Spleen (tissue), 11 donors: ENCODE results near the gene HNMT. TPM values are rescaled to one million over a fixed set of nuclear protein-coding genes. Genes with fewer than 3 reads are reported as not detected.

Source experiments
- DNase-seq: peaks from one replicate; pipeline ENCODE4 v3.0.0-alpha.2; 2020
- H3K27ac ChIP-seq, 8 donors: fragments of 200-600 bp; sonication (generic) in 7 of 8; 1 replicate in 4 of 8; 2 replicates in 4 of 8; pipeline versions ENCODE4 v1.5.0 to v1.8.0; 2016 to 2021; ENCODE audit warnings: inconsistent platforms in 4 of 8, mild to moderate bottlenecking in 4 of 8, moderate library complexity in 1 of 8
- H3K27me3 ChIP-seq, 7 donors: fragments of 200-600 bp; sonication (generic) in 6 of 7; replicated peaks in 1 of 7; 1 replicate in 4 of 7; 2 replicates in 3 of 7; pipeline versions ENCODE4 v1.5.0 to v1.8.0; 2016 to 2021; ENCODE audit warnings: inconsistent platforms in 3 of 7, mild to moderate bottlenecking in 1 of 7
- H3K36me3 ChIP-seq, 6 donors: fragments of 200-600 bp; sonication (generic) in 5 of 6; 1 replicate in 4 of 6; 2 replicates in 2 of 6; pipeline versions ENCODE4 v1.5.0 to v1.8.0; 2016 to 2021; ENCODE audit warnings: inconsistent platforms in 2 of 6
- H3K4me1 ChIP-seq, 6 donors: fragments of 200-600 bp; sonication (generic) in 5 of 6; 1 replicate in 3 of 6; 2 replicates in 3 of 6; pipeline versions ENCODE4 v1.5.0 to v1.8.0; 2016 to 2021; ENCODE audit warnings: inconsistent platforms in 3 of 6
- H3K4me3 ChIP-seq, 8 donors: fragments of 200-600 bp; sonication (generic) in 7 of 8; 1 replicate in 4 of 8; 2 replicates in 4 of 8; pipeline versions ENCODE4 v1.5.0 to v1.8.0; 2016 to 2021; ENCODE audit warnings: inconsistent platforms in 4 of 8, mild to moderate bottlenecking in 4 of 8, moderate library complexity in 2 of 8
- H3K9me3 ChIP-seq, 8 donors: fragments of 200-600 bp; sonication (generic) in 7 of 8; 1 replicate in 4 of 8; 2 replicates in 4 of 8; pipeline versions ENCODE4 v1.5.0 to v1.8.0; 2016 to 2021; ENCODE audit warnings: inconsistent platforms in 4 of 8
- CTCF ChIP-seq, 11 experiments: fragments of 200-600 bp in 7 of 11; fragments of 450-650 bp in 4 of 11; sonication (generic) in 4 of 11; IDR thresholded peaks in 8 of 11; conservative IDR thresholded peaks in 3 of 11; 1 replicate in 7 of 11; 2 replicates in 4 of 11; pipeline versions ENCODE4 v1.4.0 to v1.8.0; 2016 to 2021; ENCODE audit warnings: antibody characterized with exemption in 11 of 11, inconsistent platforms in 4 of 11, mild to moderate bottlenecking in 1 of 11
- POLR2A ChIP-seq, 3 donors: fragments of 450-650 bp; IDR thresholded peaks; one replicate each; pipeline ENCODE4 v1.5.1; 2017; ENCODE audit warnings: antibody characterized with exemption in 3 of 3, mild to moderate bottlenecking in 1 of 3
- POLR2AphosphoS5 ChIP-seq, 3 donors: sonication (generic); formaldehyde crosslinking; IDR thresholded peaks; one replicate each; pipeline ENCODE4 v1.5.1; 2017; ENCODE audit warnings: antibody characterized with exemption in 3 of 3
- WGBS, 5 donors: extraction: QIAGEN DNeasy Blood & Tissue Kit in 3 of 5; methylation state at CpG; one replicate each; pipeline versions ENCODE4 v1.1.5 to v1.1.7; 2013 to 2018; 5-methylcytosine and 5-hydroxymethylcytosine counted together
- intact Hi-C: fragments of 100-400 bp; cut with DNase I; formaldehyde crosslinking; loops from one replicate; pipeline ENCODE4 v1.15.0; 2023; ENCODE audit warnings: low total_unique reads
- polyA plus RNA-seq, 3 donors: library from polyadenylated mRNA; stranded (reverse); fragments of 200-250 nt; gene quantifications; one replicate each; pipeline ENCODE4 v1.2.1, GENCODE V29; 2013
- total RNA-seq, 7 donors: library from RNA; depleted of rRNA in 3 of 7; stranded (reverse); fragments of >200 nt in 3 of 7; fragmentation: NEBNext Ultra II Directional in 4 of 7; extraction: Animal tissue kit (Norgen Biotek cat#: 25700) in 4 of 7; gene quantifications; one replicate each; pipeline versions ENCODE4 v1.1.0 to v1.2.1, GENCODE V29; 2016 to 2021
- donor health status: healthy with polysubstance abuse.
- donor health status: DM: no; HTN: no; CAD: no; lungs with moderate emphysema.
- donor health status: DM: no; HTN: no; CAD: no.
- donor health status: Bipolar disorder and iron deficiency.
- donor health status: healthy.
- donor health status: DM: no; HTN: no; CAD: no.
- donor health status: DM: yes; HTN: yes; CAD: no.

Gene HNMT
- total and polyA plus RNA-seq, 10 donors, result 31.2 to 74.2 (median 45.6) TPM

GRCh38 chr2:138015494-138015893, 51.2 kb downstream of the HNMT start:
- intact Hi-C loops, result no loop called here
- H3K4me3 ChIP-seq, result no peak overlapping the region
- H3K27ac ChIP-seq, result no peak overlapping the region
- no peak for TF ChIP-seq POLR2AphosphoS5 (IDR thresholded peaks at IDR 0.05)
- TF ChIP-seq POLR2A (IDR thresholded peaks at IDR 0.05), result no peak
- TF ChIP-seq CTCF (IDR thresholded peaks at IDR 0.05 in 8 of 11, conservative IDR thresholded peaks at IDR 0.05 in 3 of 11), result no peak
- no peaks in the 10 kb centered on the region for H3K9me3 ChIP-seq
- H3K27me3 ChIP-seq, result no peaks in the 10 kb centered on the region
- H3K4me1 ChIP-seq, result no peaks in the 10 kb centered on the region
- DNase-seq, result no peak
- WGBS, 5 donors, result 59 to 84% (median 80%) methylated on average over 3 of the region's 3 CpGs
- H3K36me3 ChIP-seq, result peaks cover 0 to 5% (median 0%) of the 10 kb centered on the region in 6 donors

DNA sequence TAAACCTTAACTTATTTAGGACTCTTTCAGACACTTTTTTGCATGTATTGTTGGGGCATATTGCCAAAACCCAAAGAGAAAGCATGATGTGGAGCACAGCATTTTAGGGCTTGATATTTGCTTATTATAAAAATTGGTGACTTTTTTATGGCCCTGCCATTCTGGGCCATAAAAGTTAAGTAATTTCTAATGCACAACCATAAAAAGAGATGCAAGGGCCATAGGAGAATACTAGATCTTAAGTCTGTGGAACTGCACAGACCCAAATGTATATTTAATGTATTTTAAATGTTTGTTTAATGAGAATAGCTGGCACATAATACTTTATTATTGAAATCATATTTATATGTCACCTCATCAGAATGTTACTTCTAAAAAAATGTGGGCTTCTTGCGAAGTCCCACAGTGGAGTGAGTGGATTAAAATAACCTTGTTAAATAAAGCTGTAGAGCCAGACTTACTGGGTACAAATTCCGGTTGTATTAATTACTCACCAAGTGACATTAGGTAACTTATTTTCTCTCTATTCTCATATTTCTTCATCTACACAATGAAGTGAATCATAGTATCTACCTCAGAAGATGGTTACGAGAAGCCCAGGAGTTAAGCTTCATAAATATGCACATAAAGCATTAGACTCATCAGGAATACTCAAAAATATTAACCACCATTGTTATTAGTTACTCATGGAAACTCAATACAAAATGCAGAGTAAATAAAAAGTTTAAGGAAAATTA, 52.2 kb downstream of the HNMT start:
- TF ChIP-seq CTCF (IDR thresholded peaks at IDR 0.05 in 8 of 11, conservative IDR thresholded peaks at IDR 0.05 in 3 of 11), result no peak
- no peak for TF ChIP-seq POLR2AphosphoS5 (IDR thresholded peaks at IDR 0.05)
- TF ChIP-seq POLR2A (IDR thresholded peaks at IDR 0.05), result no peak
- 90 to 94% (median 91%) methylated on average over 3 of the region's 3 CpGs for WGBS, 5 donors

DNA sequence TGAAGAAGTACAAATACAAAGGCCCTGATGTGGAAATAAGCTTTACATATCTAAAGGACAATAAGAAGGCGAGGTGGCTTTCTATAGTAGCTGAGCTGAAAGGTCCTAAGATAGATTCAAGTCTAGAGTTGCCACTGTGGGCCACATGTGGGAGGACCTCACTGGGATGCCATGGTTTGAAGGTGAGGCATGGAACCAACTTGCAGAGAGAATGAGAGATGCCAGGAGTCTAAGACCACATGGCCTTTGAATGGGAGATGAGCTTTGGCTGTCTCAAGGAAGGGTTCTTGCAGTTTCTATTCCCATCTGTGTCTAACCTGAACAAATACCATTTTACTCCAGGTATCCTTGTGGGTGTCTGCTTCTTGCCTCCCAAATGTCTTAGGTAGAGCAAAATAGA, 53.6 kb downstream of the HNMT start:
- Histone ChIP-seq H3K9me3 (no peaks in the 10 kb centered on the region), H3K4me1 (no peaks in the 10 kb centered on the region), H3K27me3 (no peaks in the 10 kb centered on the region), H3K4me3 (no peak overlapping the region), H3K27ac (no peak overlapping the region), H3K36me3 (peaks cover 0 to 5% (median 0%) of the 10 kb centered on the region in 6 donors)
- no peak for DNase-seq
- 59 to 79% (median 71%) methylated on average over 1 of the region's 1 CpG for WGBS, 5 donors
- TF ChIP-seq CTCF (IDR thresholded peaks at IDR 0.05 in 8 of 11, conservative IDR thresholded peaks at IDR 0.05 in 3 of 11) (no peak), POLR2A (IDR thresholded peaks at IDR 0.05) (no peak), POLR2AphosphoS5 (IDR thresholded peaks at IDR 0.05) (no peak)
- intact Hi-C loops, result no loop called here

More for the DNA sequence above, 52.2 kb downstream of the HNMT start:
- no peak overlapping the region for H3K4me3 ChIP-seq
- intact Hi-C loops, result no loop called here
- no peak overlapping the region for H3K27ac ChIP-seq
- no peak for DNase-seq
- no peaks in the 10 kb centered on the region for H3K9me3 ChIP-seq
- no peaks in the 10 kb centered on the region for H3K4me1 ChIP-seq
- H3K27me3 ChIP-seq, result no peaks in the 10 kb centered on the region
- H3K36me3 ChIP-seq, result peaks cover 0 to 5% (median 0%) of the 10 kb centered on the region in 6 donors

DNA sequence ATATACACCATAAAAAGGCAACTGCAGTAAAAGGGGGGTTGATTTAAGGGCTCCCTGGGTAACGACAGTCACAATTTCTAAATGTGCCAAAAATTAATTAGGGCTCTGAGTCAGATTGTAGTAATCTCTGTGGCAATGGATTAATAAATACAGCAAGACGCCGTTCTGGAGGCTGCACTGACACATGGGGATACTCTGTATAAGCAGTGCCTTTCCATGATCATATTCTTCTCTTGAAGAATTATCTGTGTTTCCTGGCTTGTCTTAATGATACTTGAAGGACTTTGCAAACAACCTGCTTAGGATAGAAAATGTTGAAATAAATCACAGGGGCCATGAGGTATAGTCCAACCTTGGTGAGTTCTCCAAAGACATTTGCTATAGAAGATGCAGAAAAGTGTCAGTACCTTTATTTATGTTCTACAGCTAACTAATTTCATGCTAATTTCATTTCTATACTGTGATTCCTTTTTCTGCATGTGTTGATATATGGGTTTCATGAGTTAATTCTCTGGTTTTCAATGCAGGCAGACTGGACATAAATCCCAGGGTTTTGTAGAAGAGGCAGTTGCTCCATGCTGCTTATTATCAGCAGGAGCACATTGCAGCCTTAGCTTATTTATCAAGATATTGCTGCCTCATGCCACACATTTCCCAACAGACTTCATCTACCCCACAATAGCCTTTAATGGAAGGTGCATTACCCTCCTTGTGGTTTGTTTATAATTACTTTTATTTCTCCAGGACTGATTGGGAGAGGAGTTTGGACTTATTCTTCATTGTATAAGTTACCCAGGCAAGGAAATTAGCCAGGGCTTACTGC, 54.8 kb downstream of the HNMT start:
- H3K36me3 ChIP-seq, result no peaks in the 10 kb centered on the region
- no peak overlapping the region for H3K27ac ChIP-seq
- 68 to 95% (median 87%) methylated on average over 3 of the region's 3 CpGs for WGBS, 5 donors
- no peak for DNase-seq
- no peaks in the 10 kb centered on the region for H3K27me3 ChIP-seq
- no peaks in the 10 kb centered on the region for H3K4me1 ChIP-seq
- no peaks in the 10 kb centered on the region for H3K9me3 ChIP-seq
- no peak overlapping the region for H3K4me3 ChIP-seq
- intact Hi-C loops, result no loop called here
- TF ChIP-seq POLR2A (IDR thresholded peaks at IDR 0.05) (no peak), CTCF (IDR thresholded peaks at IDR 0.05 in 8 of 11, conservative IDR thresholded peaks at IDR 0.05 in 3 of 11) (no peak), POLR2AphosphoS5 (IDR thresholded peaks at IDR 0.05) (no peak)
